HG03159 (cell line): ENCODE measurements around the gene TTC28.

ENCODE experiments used
- ATAC-seq: cut with Tn5 transposase; IDR thresholded peaks from one replicate; pipeline ENCODE4 v1.9.1; 2021; ENCODE audit warnings: mild to moderate bottlenecking, moderate library complexity; ENCODE audit not compliant: unreplicated experiment

Gene TTC28

DNA sequence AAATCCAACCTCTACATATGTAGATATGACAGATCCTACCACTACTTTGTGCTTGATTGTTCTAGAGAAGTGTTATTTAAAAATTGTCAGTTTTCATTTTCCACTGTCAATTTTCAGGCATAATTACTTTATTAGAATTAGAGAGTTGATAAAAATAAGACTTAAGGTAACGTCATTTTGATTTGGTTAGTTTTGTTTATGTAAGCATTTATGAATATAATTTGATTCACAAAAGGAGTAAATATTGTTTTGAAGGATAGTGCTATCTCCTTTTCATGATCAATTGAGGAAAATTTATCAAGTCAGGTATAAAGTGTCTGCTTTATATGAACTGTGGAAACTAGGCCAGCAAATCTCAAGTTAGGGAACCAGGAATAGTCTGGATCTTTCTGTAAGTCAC is 718.0 kb downstream of the TTC28 start:
- no peak for ATAC-seq

DNA sequence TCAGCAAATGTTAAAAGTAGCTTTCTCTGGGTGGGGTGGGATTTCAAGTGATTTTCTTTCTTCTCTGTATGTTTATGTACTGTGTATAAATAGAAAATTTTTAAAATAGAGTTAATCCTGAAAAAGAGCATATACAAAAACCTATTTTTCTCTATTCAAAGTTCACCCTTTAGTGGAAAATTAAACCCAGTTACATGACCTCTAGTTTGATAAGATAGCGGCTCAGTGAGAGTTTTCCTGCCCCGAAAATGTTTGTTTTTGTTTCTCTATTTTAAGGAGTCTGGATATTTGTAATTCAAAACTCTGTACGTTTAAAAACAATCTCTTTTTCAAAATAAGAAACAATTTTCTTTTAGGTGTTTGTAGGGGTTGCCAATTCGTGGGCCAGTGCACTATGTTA is 718.5 kb downstream of the TTC28 start:
- no peak for ATAC-seq

DNA sequence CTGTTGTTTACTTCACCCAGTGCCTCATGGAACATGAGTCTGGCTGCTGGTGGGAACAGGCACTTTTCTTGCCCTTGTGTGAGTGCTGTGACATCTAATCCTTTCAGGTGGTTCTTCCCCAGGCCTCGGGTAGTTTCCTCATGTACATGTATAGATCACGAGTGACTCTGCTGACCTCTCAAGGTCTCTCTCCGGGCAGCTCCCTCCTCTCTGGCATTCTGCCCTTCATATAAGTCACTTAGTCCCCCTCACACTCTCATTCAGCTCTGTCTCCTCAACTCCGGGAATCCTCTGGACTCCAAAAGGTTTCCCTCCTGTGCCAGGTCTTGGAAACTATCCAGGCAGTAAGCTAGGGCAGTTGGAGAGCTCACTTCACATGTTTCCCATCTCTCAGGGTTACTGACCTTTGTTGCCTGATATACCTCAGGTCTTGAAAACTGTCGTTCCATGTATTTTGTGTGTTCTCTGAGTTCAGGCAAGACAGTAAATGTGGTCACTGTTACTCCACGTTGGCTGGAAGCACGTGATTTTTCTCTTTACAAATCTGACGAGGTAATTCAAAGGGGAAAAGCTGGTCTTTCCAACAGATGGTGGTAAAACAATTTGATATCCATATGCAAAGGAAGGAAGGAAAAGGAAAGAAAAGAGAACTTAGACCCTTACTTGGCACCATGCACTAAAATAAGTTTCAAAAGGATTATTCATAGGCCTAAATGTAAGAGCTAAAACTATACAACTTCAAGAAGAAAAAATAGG is 720.1 kb downstream of the TTC28 start:
- no peak for ATAC-seq

DNA sequence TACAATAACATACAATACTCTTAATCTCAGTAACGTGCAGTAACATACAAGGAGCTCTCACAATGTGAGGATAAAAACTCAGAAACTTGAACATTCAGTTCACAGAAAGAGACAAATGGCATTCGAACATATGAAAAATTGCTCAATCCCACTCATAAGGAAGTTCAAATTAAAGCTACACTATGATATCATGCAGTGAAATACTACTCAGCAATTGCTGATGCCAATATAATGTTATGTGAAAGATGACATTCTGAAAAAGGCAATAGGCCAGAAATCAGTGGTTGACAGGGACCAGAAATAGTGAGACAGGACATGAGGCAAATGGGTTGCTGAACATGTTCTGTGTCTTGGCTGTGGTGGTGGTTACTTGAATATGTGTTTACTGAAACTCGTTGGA is 726.9 kb downstream of the TTC28 start:
- ATAC-seq: no peak

DNA sequence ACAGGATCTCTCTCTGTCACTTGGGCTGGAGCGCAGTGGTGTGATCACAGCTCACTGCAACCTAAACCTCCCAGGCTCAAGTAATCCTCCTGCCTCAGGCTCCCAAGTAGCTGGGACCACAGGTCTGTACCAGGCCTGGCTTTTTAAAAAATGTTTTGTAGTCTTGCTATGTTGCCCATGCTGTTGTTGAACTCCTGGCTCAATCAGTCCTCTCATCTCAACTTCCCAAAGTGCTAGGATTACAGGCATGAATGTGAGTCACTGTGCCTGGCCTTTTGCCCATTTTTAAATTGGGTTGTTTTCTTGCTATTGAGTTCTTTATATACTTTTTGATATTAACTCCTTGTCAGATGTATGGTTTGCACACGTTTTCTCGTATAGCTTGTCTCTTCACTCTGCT is 727.5 kb downstream of the TTC28 start:
- ATAC-seq: no peak

DNA sequence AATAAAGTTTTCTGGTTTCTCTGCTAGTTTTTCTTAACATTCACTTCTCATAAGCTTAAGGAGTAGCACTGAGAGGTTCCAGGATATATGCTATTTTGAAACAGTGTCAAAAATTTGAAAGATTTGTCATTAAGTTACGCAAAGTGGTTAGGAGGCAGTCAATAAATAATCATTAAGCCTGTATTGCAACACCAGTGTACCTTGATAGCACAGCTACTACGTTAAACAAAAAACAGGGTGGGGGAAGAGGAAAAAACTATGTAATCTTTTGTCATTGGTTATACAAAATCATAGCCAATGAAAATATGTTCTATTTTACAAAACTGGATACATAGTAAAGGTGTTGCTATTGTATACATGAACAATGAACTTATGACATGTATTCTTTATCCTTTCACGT is 730.2 kb downstream of the TTC28 start:
- ATAC-seq: no peak

DNA sequence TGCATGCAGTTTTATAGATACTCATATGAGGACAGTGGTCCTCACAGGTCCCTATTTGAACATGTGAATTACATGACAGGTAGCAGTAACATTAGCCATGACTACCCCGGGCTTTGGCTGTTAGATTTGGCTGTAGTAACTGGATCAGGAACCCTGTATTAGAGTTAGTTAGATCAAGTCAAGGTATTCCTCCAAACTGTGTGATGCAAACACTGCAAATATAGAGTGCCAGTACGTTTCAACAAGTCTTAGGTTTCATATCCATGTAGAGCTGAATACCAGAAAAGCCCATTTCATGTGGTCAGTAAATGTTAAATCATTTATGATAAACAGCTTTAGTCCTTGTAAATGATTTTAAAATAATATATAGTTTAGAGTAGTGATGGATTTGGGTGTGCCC is 731.1 kb downstream of the TTC28 start:
- ATAC-seq: no peak

DNA sequence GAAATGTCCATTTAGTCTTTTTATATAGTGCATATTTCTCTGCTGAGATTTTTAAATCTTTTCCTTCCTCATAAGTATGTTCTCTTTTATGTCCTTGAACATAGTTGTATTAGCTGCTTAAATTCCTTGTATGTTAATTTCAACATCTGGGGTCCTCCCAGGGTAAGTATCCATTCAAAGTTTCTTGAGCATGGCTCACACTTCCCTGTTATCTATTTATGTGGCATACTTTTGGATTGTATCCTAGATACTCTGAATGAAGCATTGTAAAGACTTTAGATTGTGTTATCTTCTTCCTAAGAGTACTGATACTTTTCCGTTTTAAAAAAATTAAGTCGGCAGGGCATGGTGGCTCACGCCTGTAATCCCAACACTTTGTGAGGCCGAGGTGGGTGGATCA is 732.2 kb downstream of the TTC28 start:
- no peak for ATAC-seq

DNA sequence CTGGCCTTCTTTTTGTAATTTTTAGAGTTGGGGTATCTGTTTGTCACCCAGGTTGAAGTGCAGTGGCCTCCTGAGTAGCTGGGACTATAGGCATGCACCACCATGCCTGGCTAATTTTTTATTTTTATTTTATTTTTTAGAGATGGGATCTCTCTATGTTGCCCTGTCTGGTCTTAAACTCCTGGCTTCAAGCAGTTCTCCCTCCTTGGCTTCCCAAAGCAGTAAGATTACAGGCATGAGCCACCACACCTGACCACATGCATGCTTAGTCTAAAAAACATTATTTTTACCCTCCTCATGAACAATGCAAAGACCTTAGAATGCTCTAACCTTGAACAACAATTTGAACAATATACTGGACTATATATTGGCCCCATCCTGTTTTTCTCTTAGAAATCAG is 738.5 kb downstream of the TTC28 start:
- no peak for ATAC-seq

DNA sequence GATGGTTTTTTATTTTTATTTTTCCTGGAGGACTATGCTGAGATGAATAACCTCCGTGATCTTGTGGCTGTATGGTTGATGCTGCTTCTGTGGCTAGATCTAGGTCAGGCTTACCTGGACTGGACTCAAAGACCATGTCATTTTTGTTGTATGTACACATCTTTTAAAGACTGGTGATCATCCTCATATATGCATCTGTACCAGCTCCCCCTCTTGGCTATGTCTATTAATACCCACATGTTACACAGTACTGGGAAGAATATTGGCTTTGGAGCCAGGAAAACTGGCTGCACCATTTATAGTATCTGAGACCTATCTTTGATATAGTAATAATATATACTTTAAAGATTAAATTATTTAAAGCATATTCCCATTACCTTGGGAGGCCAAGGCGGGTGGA is 742.2 kb downstream of the TTC28 start:
- no peak for ATAC-seq

DNA sequence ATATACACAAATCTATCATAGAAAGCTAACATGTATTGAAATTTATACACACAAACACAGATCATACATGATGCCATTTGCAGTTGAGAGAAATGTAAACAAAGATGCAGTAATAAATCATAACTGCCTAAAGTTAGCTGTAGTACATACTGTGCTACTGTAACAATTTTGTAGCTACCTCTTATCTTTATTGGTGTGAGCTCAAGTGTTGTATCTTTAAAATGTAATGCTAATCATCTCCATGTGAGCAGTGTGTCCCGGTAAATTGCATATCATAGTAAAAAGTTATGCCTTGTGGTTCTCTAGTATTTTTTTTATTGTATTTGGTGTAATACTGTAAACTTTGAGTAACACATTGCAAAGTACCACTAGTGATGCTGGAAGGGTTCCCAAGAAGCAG is 743.7 kb downstream of the TTC28 start:
- no peak for ATAC-seq

DNA sequence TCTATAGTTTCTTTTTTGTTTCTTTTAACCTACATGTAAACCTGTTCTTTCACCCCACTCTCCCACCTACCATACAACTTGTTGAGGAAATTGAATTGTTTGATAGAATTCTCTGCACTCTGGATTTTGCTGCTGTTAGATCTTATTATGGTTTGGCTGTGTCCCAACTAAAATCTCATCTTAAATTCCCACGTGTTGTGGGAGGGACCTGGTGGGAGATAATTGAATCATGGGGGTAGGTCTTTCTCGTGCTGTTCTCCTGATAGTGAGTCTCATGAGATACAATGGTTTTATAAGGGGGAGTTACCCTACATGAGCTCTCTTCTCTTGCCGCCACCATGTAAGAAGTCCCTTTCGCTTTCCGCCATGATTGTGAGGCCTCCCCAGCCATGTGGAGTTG is 745.6 kb downstream of the TTC28 start:
- no peak for ATAC-seq

DNA sequence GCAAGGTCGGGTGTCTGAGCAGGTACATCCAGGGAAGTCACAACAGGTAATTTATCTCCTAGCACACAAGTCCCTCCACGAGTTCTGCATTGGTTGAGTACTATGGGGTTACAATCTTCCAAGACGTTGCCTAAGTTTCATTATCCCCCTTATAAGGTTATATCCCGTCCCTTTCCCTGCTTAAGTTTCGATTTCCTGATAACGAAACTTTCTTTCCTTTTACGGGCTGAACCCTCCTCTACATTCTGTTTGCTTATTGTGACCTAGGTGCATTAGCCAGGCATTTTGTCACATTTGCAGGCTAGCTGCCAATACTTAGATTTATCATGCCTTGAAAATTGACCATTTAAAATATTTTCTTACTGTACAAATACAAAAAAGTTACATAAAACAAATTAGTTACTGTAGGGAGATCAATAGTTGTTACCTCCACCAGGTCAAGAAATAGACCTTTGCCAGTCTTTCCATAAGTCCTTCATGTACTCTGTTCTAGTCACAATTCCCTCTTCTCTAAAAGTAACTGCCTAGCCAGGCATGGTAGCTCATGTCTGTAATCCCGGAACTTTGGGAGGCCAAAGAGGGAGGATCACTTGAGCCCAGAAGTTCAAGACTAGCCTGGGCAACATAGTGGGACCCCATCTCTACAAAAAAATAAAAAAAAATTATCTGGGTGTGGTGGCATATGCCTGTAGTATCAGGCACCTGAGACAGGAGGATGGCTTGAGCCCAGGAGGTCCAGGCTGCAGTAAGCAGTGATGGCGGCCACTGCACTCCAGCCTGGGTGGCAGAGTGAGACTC is 746.3 kb downstream of the TTC28 start:
- ATAC-seq: no peak

DNA sequence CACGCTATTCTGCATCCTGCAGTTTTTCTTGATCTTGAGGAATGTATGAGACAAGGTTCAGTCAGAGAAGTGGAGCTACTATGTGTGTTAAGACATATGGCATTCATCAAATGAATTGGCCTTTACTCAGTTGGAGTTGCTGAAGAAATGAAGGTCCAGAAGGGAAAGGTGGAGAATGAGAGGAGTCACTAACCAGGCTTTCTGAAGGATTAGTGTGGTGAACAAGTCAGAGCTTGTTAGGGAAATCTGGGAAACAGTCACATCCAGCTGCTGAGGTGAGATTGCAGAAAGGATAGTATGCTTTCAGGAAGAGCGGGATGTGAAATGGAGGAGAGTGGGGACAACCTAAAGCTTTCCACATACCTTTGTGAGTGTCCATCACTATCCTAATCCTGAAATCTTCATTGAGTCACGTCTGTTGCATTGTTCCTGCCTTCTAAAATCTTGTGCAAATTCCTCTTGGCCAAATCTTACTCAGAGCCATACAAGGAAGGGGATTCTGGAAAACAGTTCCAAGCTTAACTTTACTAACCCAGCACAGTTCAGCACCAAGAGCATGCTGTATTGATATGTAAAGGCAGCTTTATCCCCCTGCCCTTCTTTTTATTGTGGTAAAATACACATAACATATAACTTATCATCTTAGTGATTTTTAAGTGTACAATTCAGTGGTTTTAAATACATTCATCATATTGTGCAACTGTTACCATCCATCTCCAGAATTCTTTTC is 749.1 kb downstream of the TTC28 start:
- no peak for ATAC-seq
